Lower leg skin (tissue), 4 donors: ENCODE results near the gene FRRS1. TPM values are rescaled to one million over a fixed set of nuclear protein-coding genes. Genes with fewer than 3 reads are reported as not detected.
"Not testable (repeated sequence)": the region's sequence is repeated elsewhere in the genome, so short reads cannot be mapped to it uniquely, and the experiment has no call there.

Source experiments
- DNase-seq, 2 donors: peaks; one replicate each; pipeline ENCODE4 v3.0.0-alpha.2; 2019; ENCODE audit warnings: low spot score in 2 of 2
- H3K4me3 ChIP-seq: fragments of 200-600 bp; sonication (generic); 2 replicates; pipeline ENCODE4 v1.5.1; 2017; ENCODE audit warnings: mild to moderate bottlenecking, low read depth; ENCODE audit not compliant: poor library complexity, severe bottlenecking
- CTCF ChIP-seq, 3 donors: fragments of 450-650 bp; IDR thresholded peaks; one replicate each; pipeline ENCODE4 v1.5.1; 2016; ENCODE audit warnings: antibody characterized with exemption in 3 of 3, mild to moderate bottlenecking in 3 of 3, moderate library complexity in 2 of 3
- POLR2A ChIP-seq, 2 donors: fragments of 450-650 bp; IDR thresholded peaks; one replicate each; pipeline ENCODE4 v1.6.1; 2016 to 2017; ENCODE audit warnings: antibody characterized with exemption in 2 of 2, mild to moderate bottlenecking in 1 of 2, moderate library complexity in 1 of 2
- WGBS, 2 donors: methylation state at CpG; one replicate each; pipeline ENCODE4 v1.1.5; 2018; 5-methylcytosine and 5-hydroxymethylcytosine counted together
- intact Hi-C: fragments of 100-400 bp; cut with DNase I; formaldehyde crosslinking; loops from one replicate; pipeline ENCODE4 v1.15.0; 2023; ENCODE audit warnings: low total_unique reads
- total RNA-seq, 4 donors: library from RNA; depleted of rRNA; stranded (reverse); fragments of >200 nt; gene quantifications; one replicate each; pipeline ENCODE4 v1.1.0, GENCODE V29; 2016

The FRRS1 gene
- total RNA-seq, 4 donors from 2014 or later = 25.0 to 37.1 (median 28.2) TPM

- WGBS, 2 donors = 46 to 63% methylated on average over 2 of the region's 2 CpGs
- no peak overlapping the region for H3K4me3 ChIP-seq
Measured at GRCh38 chr1:99763956-99764355, 2.5 kb downstream of the FRRS1 start.

GRCh38 chr1:99761774-99762173 lies 4.7 kb downstream of the FRRS1 start:
- 90 to 94% methylated on average over 1 of the region's 1 CpG for WGBS, 2 donors
- TF ChIP-seq CTCF (IDR thresholded peaks at IDR 0.05) = no peak
- no peak for TF ChIP-seq POLR2A (IDR thresholded peaks at IDR 0.05)
- intact Hi-C loops = no loop called here
- no peak overlapping the region for H3K4me3 ChIP-seq
- no peak for DNase-seq

More at GRCh38 chr1:99763956-99764355, 2.5 kb downstream of the FRRS1 start:
- TF ChIP-seq POLR2A (IDR thresholded peaks at IDR 0.05) (no peak), CTCF (IDR thresholded peaks at IDR 0.05) (no peak)
- intact Hi-C loops = no loop called here
- DNase-seq = no peak

GRCh38 chr1:99759518-99760160 lies 6.8 kb downstream of the FRRS1 start:
- no peak overlapping the region for H3K4me3 ChIP-seq
- TF ChIP-seq POLR2A (IDR thresholded peaks at IDR 0.05) (no peak), CTCF (IDR thresholded peaks at IDR 0.05) (no peak)
- DNase-seq = no peak
- 83 to 89% methylated on average over 4 of the region's 4 CpGs for WGBS, 2 donors
- intact Hi-C loops = no loop called here

DNA sequence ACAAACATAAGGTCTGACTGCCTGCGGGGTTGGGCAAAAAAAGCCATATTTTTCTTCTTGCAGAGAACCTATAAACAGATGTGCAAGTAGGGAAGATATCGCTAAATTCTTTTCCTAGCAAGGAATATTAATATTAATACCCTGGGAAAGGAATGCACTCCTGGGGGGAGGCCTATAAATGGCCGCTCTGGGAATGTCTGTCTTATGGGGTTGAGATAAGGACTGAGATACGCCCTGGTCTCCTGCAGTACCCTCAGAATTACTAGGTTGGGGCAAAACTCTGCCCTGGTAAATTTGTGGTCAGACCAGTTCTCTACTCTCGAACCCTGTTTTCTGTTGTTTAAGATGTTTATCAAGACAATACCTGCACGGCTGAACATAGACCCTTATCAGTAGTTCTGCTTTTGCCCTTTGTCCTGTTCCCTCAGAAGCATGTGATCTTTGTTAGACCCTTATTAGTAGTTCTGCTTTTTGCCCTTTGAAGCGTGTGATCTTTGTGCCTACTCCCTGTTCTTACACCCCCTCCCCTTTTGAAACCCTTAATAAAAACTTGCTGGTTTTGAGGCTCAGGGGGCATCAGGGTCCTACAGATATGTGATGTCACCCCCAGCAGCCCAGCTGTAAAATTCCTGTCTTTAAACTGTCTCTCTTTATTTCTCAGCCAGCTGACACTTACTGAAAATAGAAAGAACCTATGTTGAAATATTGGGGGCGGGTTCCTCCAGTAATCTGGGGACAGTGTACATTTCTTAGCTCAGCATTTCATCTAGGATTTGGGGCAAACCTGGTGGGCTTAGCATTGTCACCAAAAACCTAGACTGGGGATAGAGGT lies 7.5 kb downstream of the FRRS1 start:
- intact Hi-C loops, DNase-seq, H3K4me3 ChIP-seq: not testable (repeated sequence)
- WGBS, 2 donors = 85 to 87% methylated on average over 8 of the region's 8 CpGs

GRCh38 chr1:99758073-99758511 lies 8.3 kb downstream of the FRRS1 start:
- no peak overlapping the region for H3K4me3 ChIP-seq
- WGBS, 2 donors = 2% methylated on average over 1 of the region's 1 CpG
- no peak for DNase-seq
- no peak for TF ChIP-seq CTCF (IDR thresholded peaks at IDR 0.05)
- no peak for TF ChIP-seq POLR2A (IDR thresholded peaks at IDR 0.05)
- intact Hi-C loops = no loop called here

- TF ChIP-seq CTCF (IDR thresholded peaks at IDR 0.05) = no peak
- TF ChIP-seq POLR2A (IDR thresholded peaks at IDR 0.05) = no peak
- DNase-seq = no peak
- intact Hi-C loops = no loop called here
- WGBS, 2 donors = 20 to 25% methylated on average over 3 of the region's 3 CpGs
- no peak overlapping the region for H3K4me3 ChIP-seq
Measured at GRCh38 chr1:99756598-99756997, 9.8 kb downstream of the FRRS1 start.
